DOHH2 (cell line): ENCODE measurements around the gene PPP2R2C.

ENCODE experiments used
- H3F3A ChIP-seq: fragments of 200-600 bp; sonication (generic), shearing (Covaris generic); 2 replicates; pipeline ENCODE4 v1.6.0; 2016; ENCODE audit warnings: antibody characterized with exemption, mild to moderate bottlenecking; ENCODE audit not compliant: control insufficient read depth, insufficient read depth
- H3K27ac ChIP-seq: fragments of 200-600 bp; sonication (generic); 2 replicates; pipeline ENCODE4 v1.5.1; 2014; ENCODE audit warnings: low read depth, mild to moderate bottlenecking, low read length, moderate library complexity
- H3K27me3 ChIP-seq: fragments of 200-600 bp; sonication (generic); 2 replicates; pipeline ENCODE4 v1.6.1; 2014; ENCODE audit warnings: mild to moderate bottlenecking, low read length, mixed read lengths; ENCODE audit not compliant: control insufficient read depth
- H3K36me3 ChIP-seq: fragments of 200-600 bp; sonication (generic); 2 replicates; pipeline ENCODE4 v1.6.1; 2014; ENCODE audit warnings: mild to moderate bottlenecking, low read length, moderate library complexity, mixed read lengths; ENCODE audit not compliant: control insufficient read depth
- H3K4me1 ChIP-seq: fragments of 200-600 bp; sonication (generic); 2 replicates; pipeline ENCODE4 v1.6.1; 2014; ENCODE audit warnings: mild to moderate bottlenecking, low read length, mixed read lengths; ENCODE audit not compliant: control insufficient read depth
- H3K4me2 ChIP-seq: fragments of 200-600 bp; sonication (generic); 2 replicates; pipeline ENCODE4 v1.6.0; 2014; ENCODE audit warnings: mild to moderate bottlenecking, low read length, moderate library complexity
- H3K4me3 ChIP-seq: fragments of 200-600 bp; sonication (generic); 2 replicates; pipeline ENCODE4 v1.5.1; 2014; ENCODE audit warnings: mild to moderate bottlenecking, low read length, mixed read lengths
- H3K79me2 ChIP-seq: fragments of 200-600 bp; sonication (generic); 2 replicates; pipeline ENCODE4 v1.6.1; 2014; ENCODE audit warnings: mild to moderate bottlenecking, low read length, mixed read lengths; ENCODE audit not compliant: control insufficient read depth
- H3K9me2 ChIP-seq: fragments of 200-600 bp; sonication (generic); replicated peaks from 2 replicates; pipeline ENCODE4 v1.6.1; 2014; ENCODE audit warnings: mild to moderate bottlenecking, low read length, mixed read lengths; ENCODE audit not compliant: control insufficient read depth
- H3K9me3 ChIP-seq: fragments of 200-600 bp; sonication (generic); 2 replicates; pipeline ENCODE4 v1.6.1; 2014; ENCODE audit warnings: antibody characterized with exemption, low read length, mixed read lengths; ENCODE audit not compliant: control insufficient read depth, insufficient read depth
- H4K20me1 ChIP-seq: fragments of 200-600 bp; sonication (generic); 2 replicates; pipeline ENCODE4 v1.6.0; 2014; ENCODE audit warnings: low read depth, mild to moderate bottlenecking, antibody characterized with exemption, low read length, moderate library complexity; ENCODE audit not compliant: control insufficient read depth, insufficient read depth
- CTCF ChIP-seq: fragments of 200-600 bp; sonication (generic); IDR thresholded peaks from one replicate; pipeline ENCODE4 v1.5.1; 2014; ENCODE audit warnings: antibody characterized with exemption, mild to moderate bottlenecking, low read depth, low read length; ENCODE audit not compliant: poor library complexity, severe bottlenecking
- EZH2phosphoT487 ChIP-seq: fragments of 200-600 bp; sonication (generic); IDR thresholded peaks from 2 replicates; pipeline ENCODE4 v1.6.1; 2017; ENCODE audit warnings: borderline replicate concordance, mild to moderate bottlenecking, antibody characterized with exemption, low read length, moderate library complexity, mixed read lengths

Gene PPP2R2C

GRCh38 chr4:6395466-6396228, 76.8 kb downstream of the PPP2R2C start:
- Histone ChIP-seq H3K27me3 (no peaks in the 10 kb centered on the region), H3K4me2 (no peak overlapping the region), H4K20me1 (peaks cover 5% of the 10 kb centered on the region; the same call in 1 of the 2 replicates), H3K27ac (no peak overlapping the region), H3K9me2 (no peaks in the 10 kb centered on the region), H3K36me3 (no peaks in the 10 kb centered on the region), H3K4me1 (no peaks in the 10 kb centered on the region), H3F3A (no peaks in the 10 kb centered on the region), H3K9me3 (no peaks in the 10 kb centered on the region), H3K4me3 (no peak overlapping the region), H3K79me2 (no peaks in the 10 kb centered on the region)
- TF ChIP-seq CTCF (no peak), EZH2phosphoT487 (no peak)

GRCh38 chr4:6394671-6395081, 77.7 kb downstream of the PPP2R2C start:
- no peak overlapping the region for H3K4me3 ChIP-seq
- no peak overlapping the region for H3K4me2 ChIP-seq

GRCh38 chr4:6393544-6394475, 78.6 kb downstream of the PPP2R2C start:
- H3K9me2 ChIP-seq: no peaks in the 10 kb centered on the region
- no peaks in the 10 kb centered on the region for H3K36me3 ChIP-seq
- H3K4me2 ChIP-seq: no peak overlapping the region
- H3K27me3 ChIP-seq: no peaks in the 10 kb centered on the region
- no peaks in the 10 kb centered on the region for H3F3A ChIP-seq
- TF ChIP-seq CTCF (no peak), EZH2phosphoT487 (no peak)
- no peaks in the 10 kb centered on the region for H4K20me1 ChIP-seq
- H3K9me3 ChIP-seq: no peaks in the 10 kb centered on the region
- H3K27ac ChIP-seq: no peak overlapping the region
- H3K4me1 ChIP-seq: no peaks in the 10 kb centered on the region
- no peaks in the 10 kb centered on the region for H3K79me2 ChIP-seq
- H3K4me3 ChIP-seq: no peak overlapping the region

More at GRCh38 chr4:6394671-6395081, 77.7 kb downstream of the PPP2R2C start:
- Histone ChIP-seq H3K79me2 (no peaks in the 10 kb centered on the region), H3K4me1 (no peaks in the 10 kb centered on the region), H4K20me1 (peaks cover 2% of the 10 kb centered on the region; the same call in 1 of the 2 replicates), H3F3A (no peaks in the 10 kb centered on the region), H3K36me3 (no peaks in the 10 kb centered on the region), H3K27me3 (no peaks in the 10 kb centered on the region), H3K9me3 (no peaks in the 10 kb centered on the region), H3K27ac (no peak overlapping the region), H3K9me2 (no peaks in the 10 kb centered on the region)
- no peak for TF ChIP-seq CTCF
- TF ChIP-seq EZH2phosphoT487: no peak
